Parathyroid adenoma (tissue), 2 donors: Measurements from ENCODE around the gene GPBP1L1.
"Not testable (repeated sequence)": the region's sequence is repeated elsewhere in the genome, so short reads cannot be mapped to it uniquely, and the experiment has no call there.

ENCODE experiments used
- H2AFZ ChIP-seq: fragments of 300-600 bp; sonication (generic); one replicate; pipeline ENCODE4 v1.7.0; 2017; ENCODE audit warnings: antibody characterized with exemption, mild to moderate bottlenecking
- H3K27ac ChIP-seq: fragments of 300-600 bp; sonication (generic); one replicate; pipeline ENCODE4 v1.7.0; 2017
- H3K27me3 ChIP-seq: fragments of 300-600 bp; sonication (generic); one replicate; pipeline ENCODE4 v1.7.0; 2017; ENCODE audit warnings: low read length; ENCODE audit not compliant: control insufficient read depth, insufficient read depth
- H3K36me3 ChIP-seq: fragments of 300-600 bp; sonication (generic); one replicate; pipeline ENCODE4 v1.7.0; 2017; ENCODE audit warnings: low read length; ENCODE audit not compliant: control insufficient read depth, insufficient read depth
- H3K4me1 ChIP-seq: fragments of 300-600 bp; sonication (generic); one replicate; pipeline ENCODE4 v1.7.0; 2017; ENCODE audit warnings: control low read depth
- H3K4me2 ChIP-seq: fragments of 300-600 bp; sonication (generic); one replicate; pipeline ENCODE4 v1.7.0; 2017; ENCODE audit warnings: low read length
- H3K4me3 ChIP-seq: fragments of 300-600 bp; sonication (generic); one replicate; pipeline ENCODE4 v1.7.0; 2017; ENCODE audit warnings: low read depth, low read length
- H3K79me2 ChIP-seq: fragments of 300-600 bp; sonication (generic); one replicate; pipeline ENCODE4 v1.7.0; 2017; ENCODE audit warnings: control low read depth
- H3K9ac ChIP-seq: fragments of 300-600 bp; sonication (generic); one replicate; pipeline ENCODE4 v1.7.0; 2017; ENCODE audit warnings: mild to moderate bottlenecking
- H3K9me3 ChIP-seq: fragments of 300-600 bp; sonication (generic); one replicate; pipeline ENCODE4 v1.7.0; 2017; ENCODE audit warnings: low read length; ENCODE audit not compliant: control insufficient read depth
- TF ChIP-seq, protein P1 (sequence below): fragments of 300-600 bp; sonication (generic); IDR thresholded peaks from one replicate; pipeline ENCODE4 v1.7.0; 2017; ENCODE audit warnings: antibody characterized with exemption, mild to moderate bottlenecking
- donor health status: primary hyperparathyroidism.

GPBP1L1 gene

DNA sequence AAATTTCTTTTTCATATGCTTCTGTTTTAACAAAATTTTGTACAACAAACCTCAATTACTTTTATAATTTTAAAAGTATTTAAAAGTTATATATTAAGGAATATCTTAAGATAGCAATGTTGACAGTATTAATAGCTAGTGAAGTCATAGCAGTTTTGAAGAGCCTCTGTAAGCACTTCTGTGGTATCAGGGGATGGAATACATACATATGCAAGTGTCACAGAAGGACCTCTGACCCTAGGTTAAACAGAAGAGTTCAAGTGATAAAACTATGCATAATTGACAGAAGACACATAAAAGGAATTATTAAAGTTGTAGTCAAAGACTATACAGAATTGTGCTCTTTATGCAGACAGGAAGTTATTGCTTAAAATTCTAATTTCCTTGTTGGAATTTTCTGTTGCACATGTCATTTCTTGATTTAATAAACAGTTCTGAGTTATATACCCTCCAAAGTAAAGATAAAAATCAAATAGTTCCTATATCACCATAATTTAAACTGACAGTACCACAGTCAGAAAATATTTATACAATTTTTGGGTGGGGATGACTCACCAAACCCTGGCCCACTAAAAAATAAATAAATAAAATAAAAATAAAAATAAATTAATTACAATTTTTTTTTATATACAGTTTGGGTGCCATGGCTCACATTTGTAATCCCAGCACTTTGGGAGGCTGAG lies 37.1 kb upstream of the GPBP1L1 start:
- Histone ChIP-seq H3K27ac (no peak overlapping the region), H3K4me2 (no peak overlapping the region), H3K27me3 (no peaks in the 10 kb centered on the region), H3K4me1 (no peaks in the 10 kb centered on the region), H3K9me3 (no peaks in the 10 kb centered on the region), H3K4me3 (no peak overlapping the region), H2AFZ (no peak overlapping the region), H3K9ac (no peak overlapping the region), H3K79me2 (no peaks in the 10 kb centered on the region), H3K36me3 (no peaks in the 10 kb centered on the region)
- TF ChIP-seq, protein P1, sequence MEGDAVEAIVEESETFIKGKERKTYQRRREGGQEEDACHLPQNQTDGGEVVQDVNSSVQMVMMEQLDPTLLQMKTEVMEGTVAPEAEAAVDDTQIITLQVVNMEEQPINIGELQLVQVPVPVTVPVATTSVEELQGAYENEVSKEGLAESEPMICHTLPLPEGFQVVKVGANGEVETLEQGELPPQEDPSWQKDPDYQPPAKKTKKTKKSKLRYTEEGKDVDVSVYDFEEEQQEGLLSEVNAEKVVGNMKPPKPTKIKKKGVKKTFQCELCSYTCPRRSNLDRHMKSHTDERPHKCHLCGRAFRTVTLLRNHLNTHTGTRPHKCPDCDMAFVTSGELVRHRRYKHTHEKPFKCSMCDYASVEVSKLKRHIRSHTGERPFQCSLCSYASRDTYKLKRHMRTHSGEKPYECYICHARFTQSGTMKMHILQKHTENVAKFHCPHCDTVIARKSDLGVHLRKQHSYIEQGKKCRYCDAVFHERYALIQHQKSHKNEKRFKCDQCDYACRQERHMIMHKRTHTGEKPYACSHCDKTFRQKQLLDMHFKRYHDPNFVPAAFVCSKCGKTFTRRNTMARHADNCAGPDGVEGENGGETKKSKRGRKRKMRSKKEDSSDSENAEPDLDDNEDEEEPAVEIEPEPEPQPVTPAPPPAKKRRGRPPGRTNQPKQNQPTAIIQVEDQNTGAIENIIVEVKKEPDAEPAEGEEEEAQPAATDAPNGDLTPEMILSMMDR, result no peak

DNA sequence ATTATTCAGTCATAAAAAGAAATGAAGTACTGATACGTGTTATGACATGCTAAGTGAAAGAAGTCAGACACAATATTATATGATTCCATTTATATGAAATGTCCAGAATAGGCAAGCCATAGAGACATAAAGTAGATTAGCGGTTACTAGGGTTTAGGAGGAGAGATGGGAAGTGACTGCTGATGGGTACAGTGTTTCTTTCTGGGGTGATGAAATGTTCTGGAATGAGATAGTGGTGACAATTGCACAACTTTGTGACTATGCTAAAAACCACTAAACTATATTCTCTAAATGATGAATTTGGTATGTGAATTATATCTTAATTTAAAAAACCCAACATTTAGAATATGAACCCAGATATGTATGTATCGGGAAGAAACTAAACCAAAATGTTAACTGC lies 36.5 kb upstream of the GPBP1L1 start:
- H3K36me3 ChIP-seq, result no peaks in the 10 kb centered on the region
- H3K27ac ChIP-seq, result no peak overlapping the region
- no peaks in the 10 kb centered on the region for H3K4me1 ChIP-seq
- no peak overlapping the region for H2AFZ ChIP-seq
- TF ChIP-seq, protein P1, result no peak
- no peak overlapping the region for H3K9ac ChIP-seq
- no peak overlapping the region for H3K4me2 ChIP-seq
- no peaks in the 10 kb centered on the region for H3K9me3 ChIP-seq
- no peaks in the 10 kb centered on the region for H3K27me3 ChIP-seq
- no peak overlapping the region for H3K4me3 ChIP-seq
- no peaks in the 10 kb centered on the region for H3K79me2 ChIP-seq

DNA sequence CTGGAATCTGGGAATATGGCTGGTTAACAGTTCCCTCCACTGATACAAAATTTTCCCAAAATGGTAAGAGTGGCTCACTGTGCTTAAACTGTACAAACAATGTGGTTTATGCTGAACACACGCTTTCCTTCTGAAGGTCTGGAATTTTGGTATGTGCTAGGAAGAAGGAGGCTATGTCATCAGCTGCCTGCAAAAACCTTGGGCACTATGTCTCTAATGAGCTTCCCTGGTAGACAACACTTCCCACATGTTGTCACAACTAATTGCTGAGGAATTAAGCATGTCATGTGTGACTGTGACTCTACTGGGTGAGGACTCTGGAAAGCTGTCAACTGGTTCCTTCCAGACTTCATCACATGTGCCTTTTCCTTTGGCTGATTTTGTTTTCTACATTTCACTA lies 34.9 kb upstream of the GPBP1L1 start:
- no peaks in the 10 kb centered on the region for H3K9me3 ChIP-seq
- H3K9ac ChIP-seq, result no peak overlapping the region
- H3K4me1 ChIP-seq, result no peaks in the 10 kb centered on the region
- no peaks in the 10 kb centered on the region for H3K79me2 ChIP-seq
- H3K27me3 ChIP-seq, result no peaks in the 10 kb centered on the region
- no peaks in the 10 kb centered on the region for H3K36me3 ChIP-seq
- no peak overlapping the region for H3K4me3 ChIP-seq
- no peak overlapping the region for H3K27ac ChIP-seq
- TF ChIP-seq, protein P1, result no peak
- no peak overlapping the region for H3K4me2 ChIP-seq
- H2AFZ ChIP-seq, result no peak overlapping the region

DNA sequence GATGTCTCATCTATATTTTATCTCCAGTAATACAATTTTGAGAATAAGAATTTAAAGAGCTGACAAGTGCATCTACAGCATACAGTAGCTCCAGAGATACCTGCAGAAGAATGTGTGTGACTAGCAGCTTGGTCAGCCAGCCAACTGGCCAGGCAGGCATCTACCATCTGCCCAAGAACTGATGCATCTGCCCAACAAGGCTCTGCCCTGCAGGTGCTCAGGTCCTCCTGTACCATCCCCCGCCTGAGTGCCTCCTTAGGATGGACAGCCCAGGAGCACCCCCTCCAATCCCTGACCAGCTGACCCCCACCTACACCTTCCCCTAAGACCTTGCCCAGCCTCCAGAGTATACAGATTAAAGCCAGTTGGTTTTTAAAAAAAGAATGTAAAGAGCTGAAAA lies 32.0 kb upstream of the GPBP1L1 start:
- no peak overlapping the region for H3K27ac ChIP-seq
- no peaks in the 10 kb centered on the region for H3K36me3 ChIP-seq
- H2AFZ ChIP-seq, result no peak overlapping the region
- H3K4me2 ChIP-seq, result no peak overlapping the region
- no peaks in the 10 kb centered on the region for H3K79me2 ChIP-seq
- TF ChIP-seq, protein P1, result no peak
- H3K4me1 ChIP-seq, result no peaks in the 10 kb centered on the region
- H3K9me3 ChIP-seq, result no peaks in the 10 kb centered on the region
- no peaks in the 10 kb centered on the region for H3K27me3 ChIP-seq
- H3K4me3 ChIP-seq, result no peak overlapping the region
- no peak overlapping the region for H3K9ac ChIP-seq

DNA sequence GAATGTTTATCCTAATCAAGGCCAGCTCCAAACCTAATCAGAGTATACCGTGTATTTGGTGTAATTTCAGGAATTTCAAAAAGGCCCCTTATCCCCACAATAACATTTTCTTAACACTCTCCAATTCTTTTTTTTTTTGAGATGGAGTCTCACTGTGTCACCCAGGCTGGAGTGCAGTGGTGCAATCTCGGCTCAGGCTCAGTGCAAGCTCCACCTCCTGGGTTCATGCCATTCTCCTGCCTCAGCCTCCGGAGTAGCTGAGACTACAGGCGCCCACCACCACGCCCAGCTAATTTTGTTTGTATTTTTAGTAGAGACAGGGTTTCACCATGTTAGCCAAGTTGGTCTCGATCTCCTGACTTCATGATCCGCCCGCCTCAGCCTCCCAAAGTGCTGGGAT lies 31.1 kb upstream of the GPBP1L1 start:
- not testable (repeated sequence) for H3K27ac ChIP-seq, H3K4me2 ChIP-seq, H3K27me3 ChIP-seq, H2AFZ ChIP-seq, H3K4me3 ChIP-seq, H3K79me2 ChIP-seq, H3K9me3 ChIP-seq, H3K9ac ChIP-seq, H3K36me3 ChIP-seq, H3K4me1 ChIP-seq
